ENCODE measurements around the gene ASIP. TPM values are rescaled to one million over a fixed set of nuclear protein-coding genes. Genes with fewer than 3 reads are reported as not detected.
A peak's percentile ranks its signal among the peaks of the same experiment; 100 is the strongest.

Gene ASIP
- total and polyA plus RNA-seq, 2 of the 13 experiments (the other 11 are each of a cell fraction or from before 2014, with no cell fraction given): not detected

- no peak; the same call in 1 of the 2 replicates for TF ChIP-seq CREB3 (CRISPR knock-in tag; IDR thresholded peaks at IDR 0.05)
- TF ChIP-seq ZNF44 (CRISPR knock-in tag; IDR thresholded peaks at IDR 0.05): no peak; the same call in 1 of the 2 replicates
- TF ChIP-seq ZNF609 (CRISPR knock-in tag; IDR thresholded peaks at IDR 0.05; ENCODE audit: borderline replicate concordance): peak; percentile 99
- TF ChIP-seq ZNF605 (CRISPR knock-in tag; IDR thresholded peaks at IDR 0.05): peak; percentile 66
- TF ChIP-seq RFXAP (CRISPR knock-in tag; IDR thresholded peaks at IDR 0.05; ENCODE audit: borderline replicate concordance): peak; percentile 78; the same call in 1 of the 2 replicates
- peak; percentile 87 for TF ChIP-seq ZMAT3 (CRISPR knock-in tag; conservative IDR thresholded peaks at IDR 0.05)
- TF ChIP-seq ZNF883 (CRISPR knock-in tag; IDR thresholded peaks at IDR 0.05; ENCODE audit: not compliant biosample characterization): peak; percentile 21
- TF ChIP-seq ONECUT2 (CRISPR knock-in tag; IDR thresholded peaks at IDR 0.05): peak; percentile 48; the same call in 1 of the 2 replicates
- TF ChIP-seq DMTF1 (CRISPR knock-in tag; IDR thresholded peaks at IDR 0.05): no peak
- peak; percentile 92 for TF ChIP-seq ZNF136 (CRISPR knock-in tag; IDR thresholded peaks at IDR 0.05; ENCODE audit: low read depth)
- TF ChIP-seq DZIP1 (CRISPR knock-in tag; IDR thresholded peaks at IDR 0.05): no peak
- TF ChIP-seq MZF1 (CRISPR knock-in tag; IDR thresholded peaks at IDR 0.05; ENCODE audit: borderline replicate concordance): peak; percentile 33; the same call in 1 of the 2 replicates
- no peak; the same call in 1 of the 2 replicates for TF ChIP-seq ZNF616 (CRISPR knock-in tag; IDR thresholded peaks at IDR 0.05; ENCODE audit: low read depth)
- 0 out of 2 replicates have a peak, but pooled peaks have one; percentile 11 for TF ChIP-seq MYNN (CRISPR knock-in tag; IDR thresholded peaks at IDR 0.05; ENCODE audit: low read depth)
- peak; percentile 66; the same call in 1 of the 2 replicates for TF ChIP-seq SIN3B (IDR thresholded peaks at IDR 0.05; ENCODE audit: low read length)
- TF ChIP-seq ZNF670 (CRISPR knock-in tag; IDR thresholded peaks at IDR 0.05; ENCODE audit: borderline replicate concordance): peak; percentile 18; the same call in 1 of the 2 replicates
These were observed 70.1 kb downstream of the ASIP start (continued) for GRCh38 chr20:34311118-34312023.

Data from HepG2 (cell line).